Lower leg skin (tissue), 4 donors: ENCODE results near the gene BMP7. TPM values are rescaled to one million over a fixed set of nuclear protein-coding genes. Genes with fewer than 3 reads are reported as not detected.

Source experiments
- DNase-seq, 2 donors: peaks; one replicate each; pipeline ENCODE4 v3.0.0-alpha.2; 2019; ENCODE audit warnings: low spot score in 2 of 2
- H3K4me3 ChIP-seq: fragments of 200-600 bp; sonication (generic); 2 replicates; pipeline ENCODE4 v1.5.1; 2017; ENCODE audit warnings: mild to moderate bottlenecking, low read depth; ENCODE audit not compliant: poor library complexity, severe bottlenecking
- CTCF ChIP-seq, 3 donors: fragments of 450-650 bp; IDR thresholded peaks; one replicate each; pipeline ENCODE4 v1.5.1; 2016; ENCODE audit warnings: antibody characterized with exemption in 3 of 3, mild to moderate bottlenecking in 3 of 3, moderate library complexity in 2 of 3
- POLR2A ChIP-seq, 2 donors: fragments of 450-650 bp; IDR thresholded peaks; one replicate each; pipeline ENCODE4 v1.6.1; 2016 to 2017; ENCODE audit warnings: antibody characterized with exemption in 2 of 2, mild to moderate bottlenecking in 1 of 2, moderate library complexity in 1 of 2
- WGBS, 2 donors: methylation state at CpG; one replicate each; pipeline ENCODE4 v1.1.5; 2018; 5-methylcytosine and 5-hydroxymethylcytosine counted together
- intact Hi-C: fragments of 100-400 bp; cut with DNase I; formaldehyde crosslinking; loops from one replicate; pipeline ENCODE4 v1.15.0; 2023; ENCODE audit warnings: low total_unique reads
- total RNA-seq, 4 donors: library from RNA; depleted of rRNA; stranded (reverse); fragments of >200 nt; gene quantifications; one replicate each; pipeline ENCODE4 v1.1.0, GENCODE V29; 2016

Gene BMP7
- total RNA-seq, 4 donors from 2014 or later, result 40.5 to 66.3 (median 46.8) TPM

- H3K4me3 ChIP-seq, result no peak overlapping the region
- no peak for DNase-seq
- TF ChIP-seq CTCF (IDR thresholded peaks at IDR 0.05), result no peak
- TF ChIP-seq POLR2A (IDR thresholded peaks at IDR 0.05), result no peak
- intact Hi-C loops, result no loop called here
- 85 to 86% methylated on average over 4 of the region's 4 CpGs for WGBS, 2 donors
These were observed 147.5 kb downstream of the BMP7 start for GRCh38 chr20:57118964-57119363.

Other genes with a start within 250 kb of the BMP7 start
- not detected for gene SPO11, start 63.2 kb upstream of the BMP7 start, total RNA-seq
- 10 to 100 TPM; 30.5 to 45.7 (median 34.5) TPM for gene RAE1, start 84.6 kb upstream of the BMP7 start, total RNA-seq
- gene RBM38, start 124.8 kb upstream of the BMP7 start, total RNA-seq, result 10 to 100 TPM in 2 of 4 donors, 1 to 10 TPM in 2; 6.2 to 13.3 (median 11.2) TPM